Esophagus squamous epithelium (tissue), 4 donors: ENCODE results near the gene BICRA.

Experiments used
- CTCF ChIP-seq, 6 experiments: fragments of 450-650 bp in 4 of 6; fragments of 200-600 bp in 2 of 6; sonication (generic) in 2 of 6; IDR thresholded peaks; one replicate each; pipeline ENCODE4 v1.5.1; 2016 to 2019; ENCODE audit warnings: antibody characterized with exemption in 6 of 6, mild to moderate bottlenecking in 4 of 6, moderate library complexity in 4 of 6
- POLR2A ChIP-seq, 4 donors: fragments of 450-650 bp; IDR thresholded peaks; one replicate each; pipeline ENCODE4 v1.6.1; 2017; ENCODE audit warnings: antibody characterized with exemption in 4 of 4, mild to moderate bottlenecking in 4 of 4, moderate library complexity in 3 of 4

DNA sequence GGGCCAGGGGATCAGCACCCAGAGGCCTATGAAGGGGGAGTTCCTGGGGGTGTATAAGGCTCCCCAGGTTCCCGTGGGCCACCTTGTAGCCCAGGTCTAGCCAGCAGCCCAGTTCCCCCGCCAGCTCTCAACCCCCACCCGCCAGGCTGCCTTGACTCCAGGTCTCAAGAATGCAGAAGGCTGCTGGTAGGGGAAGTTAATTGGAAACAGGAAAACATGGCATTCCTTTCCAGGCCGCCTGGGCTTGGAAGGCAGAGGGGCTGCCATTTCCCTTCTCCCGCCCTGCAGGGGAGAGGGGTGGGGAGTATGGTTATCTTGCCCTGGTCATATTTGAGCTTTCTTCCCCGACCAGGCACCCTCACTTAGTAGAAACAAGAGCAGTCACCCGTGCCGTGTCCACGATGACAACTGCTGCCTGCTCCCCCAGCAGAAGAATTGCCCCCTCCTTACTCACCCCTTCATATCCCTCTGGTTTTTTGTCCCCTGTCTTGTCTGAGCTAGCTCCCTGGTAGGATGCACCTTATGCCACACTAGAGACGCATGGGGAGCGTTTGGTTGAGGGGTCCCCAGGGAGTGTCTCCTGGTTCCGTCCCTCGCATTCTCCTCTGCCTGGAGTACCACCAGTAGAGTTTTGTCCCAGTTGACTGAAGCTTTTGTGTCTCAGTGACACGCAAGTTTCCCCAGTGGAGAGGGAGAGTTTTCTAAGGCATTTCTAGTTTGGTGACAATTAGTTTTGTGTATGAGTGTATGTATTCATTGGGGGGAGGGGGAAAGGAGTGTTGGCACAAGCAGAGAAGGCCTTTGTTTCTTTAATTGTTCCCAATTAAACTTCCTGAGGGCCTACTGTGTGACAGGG lies 4.5 kb downstream of the BICRA start:
- TF ChIP-seq CTCF (IDR thresholded peaks at IDR 0.05): no peak
- no peak for TF ChIP-seq POLR2A (IDR thresholded peaks at IDR 0.05)
